NB4 (cell line): ENCODE results near the gene USP37.

ENCODE experiments used
- DNase-seq: peaks from one replicate; pipeline ENCODE4 v3.0.0; 2010; ENCODE audit warnings: low read depth
- H3K4me3 ChIP-seq: one replicate; pipeline ENCODE4 v1.5.1; 2011; ENCODE audit warnings: mild to moderate bottlenecking, low read depth, low read length, moderate library complexity
- CTCF ChIP-seq: IDR thresholded peaks from one replicate; pipeline ENCODE4 v1.5.1; 2012; ENCODE audit warnings: low read depth, low read length
- MYC ChIP-seq: IDR thresholded peaks from 2 replicates; pipeline ENCODE4 v1.6.1; 2011; ENCODE audit warnings: low read depth, low read length
- POLR2A ChIP-seq: IDR thresholded peaks from 2 replicates; pipeline ENCODE4 v1.6.1; 2011; ENCODE audit warnings: mild to moderate bottlenecking; ENCODE audit not compliant: insufficient read length; ENCODE audit errors: extremely low read depth
- TF ChIP-seq, protein P1 (sequence below): IDR thresholded peaks from 2 replicates; pipeline ENCODE4 v1.6.1; 2011; ENCODE audit warnings: low read depth, low read length

Gene USP37

DNA sequence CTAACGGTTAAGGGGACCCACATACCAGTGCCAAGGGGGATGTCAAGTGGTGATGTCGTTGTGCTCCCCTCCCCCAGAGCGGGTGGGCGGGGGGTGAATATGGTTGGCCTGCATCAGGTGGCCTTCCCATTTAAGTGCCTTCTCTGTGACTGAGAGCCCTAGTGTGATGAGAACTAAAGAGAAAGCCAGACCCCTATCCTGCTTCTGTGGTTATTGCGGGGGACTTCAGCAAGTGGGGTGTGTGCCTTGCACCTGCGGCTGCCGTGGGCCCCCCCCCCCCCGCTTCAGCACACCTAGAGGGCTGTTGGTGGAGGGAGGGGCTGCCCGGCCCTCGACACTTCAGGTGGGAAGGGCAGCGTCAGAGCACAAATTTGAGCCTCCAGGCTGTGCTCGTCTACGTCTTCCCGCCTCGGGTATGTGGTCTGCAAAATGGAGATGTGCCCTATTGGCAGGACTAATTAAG, 162.4 kb downstream of the USP37 start:
- DNase-seq = peak; percentile 71
- H3K4me3 ChIP-seq = peak overlapping the region; percentile 43
- TF ChIP-seq POLR2A = no peak
- TF ChIP-seq, protein P1, sequence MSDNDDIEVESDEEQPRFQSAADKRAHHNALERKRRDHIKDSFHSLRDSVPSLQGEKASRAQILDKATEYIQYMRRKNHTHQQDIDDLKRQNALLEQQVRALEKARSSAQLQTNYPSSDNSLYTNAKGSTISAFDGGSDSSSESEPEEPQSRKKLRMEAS = no peak
- TF ChIP-seq MYC = no peak
- TF ChIP-seq CTCF = no peak

DNA sequence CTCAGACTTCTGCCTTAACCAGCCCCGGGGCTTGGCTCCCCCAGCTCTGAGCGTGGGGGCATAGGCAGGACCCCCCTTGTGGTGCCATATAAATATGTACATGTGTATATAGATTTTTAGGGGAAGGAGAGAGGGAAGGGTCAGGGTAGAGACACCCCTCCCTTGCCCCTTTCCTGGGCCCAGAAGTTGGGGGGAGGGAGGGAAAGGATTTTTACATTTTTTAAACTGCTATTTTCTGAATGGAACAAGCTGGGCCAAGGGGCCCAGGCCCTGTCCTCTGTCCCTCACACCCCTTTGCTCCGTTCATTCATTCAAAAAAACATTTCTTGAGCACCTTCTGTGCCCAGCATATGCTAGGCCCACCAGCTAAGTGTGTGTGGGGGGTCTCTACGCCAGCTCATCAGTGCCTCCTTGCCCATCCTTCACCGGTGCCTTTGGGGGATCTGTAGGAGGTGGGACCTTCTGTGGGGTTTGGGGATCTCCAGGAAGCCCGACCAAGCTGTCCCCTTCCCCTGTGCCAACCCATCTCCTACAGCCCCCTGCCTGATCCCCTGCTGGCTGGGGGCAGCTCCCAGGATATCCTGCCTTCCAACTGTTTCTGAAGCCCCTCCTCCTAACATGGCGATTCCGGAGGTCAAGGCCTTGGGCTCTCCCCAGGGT, 162.9 kb downstream of the USP37 start:
- no peak for DNase-seq
- TF ChIP-seq POLR2A (no peak), MYC (no peak), CTCF (no peak)
- TF ChIP-seq, protein P1 = no peak
- peak overlapping the region; percentile 43 for H3K4me3 ChIP-seq

DNA sequence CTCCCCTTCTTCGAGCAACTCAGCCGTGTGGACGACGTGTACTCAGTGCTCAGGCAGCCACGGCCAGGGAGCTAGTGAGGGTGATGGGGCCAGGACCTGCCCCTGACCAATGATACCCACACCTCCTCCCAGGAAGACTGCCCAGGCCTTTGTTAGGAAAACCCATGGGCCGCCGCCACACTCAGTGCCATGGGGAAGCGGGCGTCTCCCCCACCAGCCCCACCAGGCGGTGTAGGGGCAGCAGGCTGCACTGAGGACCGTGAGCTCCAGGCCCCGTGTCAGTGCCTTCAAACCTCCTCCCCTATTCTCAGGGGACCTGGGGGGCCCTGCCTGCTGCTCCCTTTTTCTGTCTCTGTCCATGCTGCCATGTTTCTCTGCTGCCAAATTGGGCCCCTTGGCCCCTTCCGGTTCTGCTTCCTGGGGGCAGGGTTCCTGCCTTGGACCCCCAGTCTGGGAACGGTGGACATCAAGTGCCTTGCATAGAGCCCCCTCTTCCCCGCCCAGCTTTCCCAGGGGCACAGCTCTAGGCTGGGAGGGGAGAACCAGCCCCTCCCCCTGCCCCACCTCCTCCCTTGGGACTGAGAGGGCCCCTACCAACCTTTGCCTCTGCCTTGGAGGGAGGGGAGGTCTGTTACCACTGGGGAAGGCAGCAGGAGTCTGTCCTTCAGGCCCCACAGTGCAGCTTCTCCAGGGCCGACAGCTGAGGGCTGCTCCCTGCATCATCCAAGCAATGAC, 163.6 kb downstream of the USP37 start:
- no peak overlapping the region for H3K4me3 ChIP-seq
- DNase-seq = peak; percentile 81
- TF ChIP-seq, protein P1 = no peak
- no peak for TF ChIP-seq CTCF
- TF ChIP-seq MYC = no peak
- no peak for TF ChIP-seq POLR2A

GRCh38 chr2:218403810-218404209, 164.3 kb downstream of the USP37 start:
- TF ChIP-seq, protein P1 = no peak
- TF ChIP-seq MYC = no peak
- no peak for TF ChIP-seq POLR2A
- no peak for TF ChIP-seq CTCF
- no peak for DNase-seq
- H3K4me3 ChIP-seq = peak overlapping the region; percentile 21

DNA sequence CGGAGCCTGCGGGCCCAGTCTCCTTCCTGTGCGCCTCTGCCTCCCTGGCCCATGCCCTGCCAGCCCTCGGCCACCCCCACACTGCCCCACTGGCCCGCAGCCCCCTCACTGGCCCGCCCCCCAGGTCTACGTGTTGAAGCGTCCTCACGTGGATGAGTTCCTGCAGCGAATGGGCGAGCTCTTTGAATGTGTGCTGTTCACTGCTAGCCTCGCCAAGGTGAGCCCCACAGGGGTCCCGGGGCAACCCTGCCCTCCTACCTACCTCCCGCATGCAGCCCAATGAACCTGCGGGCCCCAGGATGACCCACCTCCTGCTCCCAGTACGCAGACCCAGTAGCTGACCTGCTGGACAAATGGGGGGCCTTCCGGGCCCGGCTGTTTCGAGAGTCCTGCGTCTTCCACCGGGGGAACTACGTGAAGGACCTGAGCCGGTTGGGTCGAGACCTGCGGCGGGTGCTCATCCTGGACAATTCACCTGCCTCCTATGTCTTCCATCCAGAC, 165.2 kb downstream of the USP37 start:
- TF ChIP-seq CTCF (no peak), MYC (no peak), POLR2A (no peak)
- TF ChIP-seq, protein P1 = no peak
- H3K4me3 ChIP-seq = no peak overlapping the region

More for the DNA sequence above, 165.2 kb downstream of the USP37 start:
- no peak for DNase-seq
